GM23338 (cell line): Measurements from ENCODE around the gene ABHD17A. TPM values are rescaled to one million over a fixed set of nuclear protein-coding genes. Genes with fewer than 3 reads are reported as not detected.

Experiments used
- ATAC-seq: fragments of 200-7000 bp; cut with Tn5 transposase; 3 replicates; pipeline ENCODE4 v1.9.1; 2020
- DNase-seq: peaks from one replicate; pipeline ENCODE4 v3.0.0-alpha.2; 2015; ENCODE audit warnings: low spot score
- H2AFZ ChIP-seq: fragments of 200-600 bp; sonication (generic); 2 replicates; pipeline ENCODE4 v1.8.0; 2016; ENCODE audit warnings: antibody characterized with exemption, mild to moderate bottlenecking, moderate library complexity
- H3F3A ChIP-seq: fragments of 200-600 bp; sonication (generic); replicated peaks from 2 replicates; pipeline ENCODE4 v1.8.0; 2017; ENCODE audit warnings: antibody characterized with exemption, mixed run types, low read depth
- H3K27ac ChIP-seq: fragments of 200-600 bp; sonication (generic); 2 replicates; pipeline ENCODE4 v1.6.1; 2016; ENCODE audit warnings: low read depth
- H3K27me3 ChIP-seq: fragments of 200-600 bp; sonication (generic); 2 replicates; pipeline ENCODE4 v1.8.0; 2016; ENCODE audit warnings: mild to moderate bottlenecking, mixed run types, moderate library complexity; ENCODE audit not compliant: insufficient read depth
- H3K36me3 ChIP-seq: fragments of 200-600 bp; sonication (generic); 2 replicates; pipeline ENCODE4 v1.8.0; 2016; ENCODE audit warnings: mild to moderate bottlenecking; ENCODE audit not compliant: insufficient read depth
- H3K4me1 ChIP-seq: fragments of 200-600 bp; sonication (generic); 2 replicates; pipeline ENCODE4 v1.8.0; 2016; ENCODE audit warnings: mild to moderate bottlenecking, moderate library complexity; ENCODE audit not compliant: insufficient read depth
- H3K4me2 ChIP-seq: fragments of 200-600 bp; sonication (generic); 2 replicates; pipeline ENCODE4 v1.7.1; 2017; ENCODE audit warnings: mixed run types
- H3K4me3 ChIP-seq: fragments of 200-600 bp; sonication (generic); 2 replicates; pipeline ENCODE4 v1.6.1; 2016; ENCODE audit warnings: mixed run types
- H3K79me2 ChIP-seq: fragments of 200-600 bp; sonication (generic); replicated peaks from 2 replicates; pipeline ENCODE4 v1.8.0; 2017; ENCODE audit warnings: mild to moderate bottlenecking; ENCODE audit not compliant: insufficient read depth
- H3K9me2 ChIP-seq: fragments of 200-600 bp; sonication (generic); 2 replicates; pipeline ENCODE4 v1.8.0; 2017; ENCODE audit not compliant: insufficient read depth
- H4K20me1 ChIP-seq: fragments of 200-600 bp; sonication (generic); replicated peaks from 2 replicates; pipeline ENCODE4 v1.8.0; 2017; ENCODE audit warnings: mild to moderate bottlenecking; ENCODE audit not compliant: insufficient read depth
- H3K27ac Mint-ChIP-seq: 2 replicates; pipeline ENCODE4 v1.8.0; 2020; ENCODE audit warnings: inconsistent platforms, mild to moderate bottlenecking, moderate library complexity, mixed read lengths
- H3K27me3 Mint-ChIP-seq: 3 replicates; pipeline ENCODE4 v1.8.0; 2022; ENCODE audit warnings: low read depth, mild to moderate bottlenecking, moderate library complexity, mixed read lengths, inconsistent platforms; ENCODE audit not compliant: insufficient read depth, poor library complexity
- H3K36me3 Mint-ChIP-seq: 3 replicates; pipeline ENCODE4 v1.8.0; 2021; ENCODE audit warnings: low read depth, mild to moderate bottlenecking, inconsistent platforms, moderate library complexity, mixed read lengths
- H3K4me1 Mint-ChIP-seq: 3 replicates; pipeline ENCODE4 v1.8.0; 2020; ENCODE audit warnings: mild to moderate bottlenecking, inconsistent platforms, mixed read lengths
- H3K4me3 Mint-ChIP-seq: 3 replicates; pipeline ENCODE4 v1.8.0; 2021; ENCODE audit warnings: moderate library complexity, mild to moderate bottlenecking, inconsistent platforms, mixed read lengths
- H3K9me3 Mint-ChIP-seq: 3 replicates; pipeline ENCODE4 v1.8.0; 2020; ENCODE audit warnings: moderate library complexity, mild to moderate bottlenecking, inconsistent platforms, mixed read lengths
- CREB1 ChIP-seq: fragments of 250-450 bp; sonication (Bioruptor Pico); IDR thresholded peaks from 2 replicates; pipeline ENCODE4 v1.5.0; 2020; ENCODE audit warnings: low read depth, mild to moderate bottlenecking, moderate library complexity
- CTCF ChIP-seq, 2 experiments: fragments of 200-600 bp in 1 of 2; sonication (generic) in 1 of 2; conservative IDR thresholded peaks; 2 replicates each; pipeline versions ENCODE4 v1.5.1 to v1.6.1; 2016 to 2017; ENCODE audit warnings: antibody characterized with exemption in 2 of 2, low read depth in 2 of 2, mild to moderate bottlenecking in 2 of 2, moderate library complexity in 1 of 2
- JUNB ChIP-seq: IDR thresholded peaks from one replicate; pipeline ENCODE4 v1.6.1; 2016; ENCODE audit warnings: antibody characterized with exemption; ENCODE audit not compliant: unreplicated experiment
- NANOG ChIP-seq: IDR thresholded peaks from 2 replicates; pipeline ENCODE4 v1.6.1; 2016; ENCODE audit warnings: antibody characterized with exemption, borderline replicate concordance
- STAT1 ChIP-seq: IDR thresholded peaks from one replicate; pipeline ENCODE4 v1.6.1; 2016; ENCODE audit warnings: antibody characterized with exemption; ENCODE audit not compliant: unreplicated experiment
- polyA plus RNA-seq: library from polyadenylated mRNA; unstranded; fragments of >200 nt; fragmentation: Nextera tagmentation; extraction: Ambion mirVana; gene quantifications from 2 replicates; pipeline ENCODE4 v1.2.1, GENCODE V29; 2016
- total RNA-seq: library from RNA; depleted of rRNA; stranded (reverse); fragments of >200 nt; shearing (Covaris generic); gene quantifications from 2 replicates; pipeline ENCODE4 v1.2.3, GENCODE V29; 2014
- TF ChIP-seq, protein P1 (sequence below): IDR thresholded peaks from one replicate; pipeline ENCODE4 v1.6.1; 2018; ENCODE audit warnings: antibody characterized with exemption; ENCODE audit not compliant: unreplicated experiment
- TF ChIP-seq, protein P2 (sequence below): IDR thresholded peaks from 2 replicates; pipeline ENCODE4 v1.6.1; 2016; ENCODE audit warnings: antibody characterized with exemption

The ABHD17A gene
- total and polyA plus RNA-seq, 2 experiments from 2014 or later = 34.2 to 99.9 TPM

DNA sequence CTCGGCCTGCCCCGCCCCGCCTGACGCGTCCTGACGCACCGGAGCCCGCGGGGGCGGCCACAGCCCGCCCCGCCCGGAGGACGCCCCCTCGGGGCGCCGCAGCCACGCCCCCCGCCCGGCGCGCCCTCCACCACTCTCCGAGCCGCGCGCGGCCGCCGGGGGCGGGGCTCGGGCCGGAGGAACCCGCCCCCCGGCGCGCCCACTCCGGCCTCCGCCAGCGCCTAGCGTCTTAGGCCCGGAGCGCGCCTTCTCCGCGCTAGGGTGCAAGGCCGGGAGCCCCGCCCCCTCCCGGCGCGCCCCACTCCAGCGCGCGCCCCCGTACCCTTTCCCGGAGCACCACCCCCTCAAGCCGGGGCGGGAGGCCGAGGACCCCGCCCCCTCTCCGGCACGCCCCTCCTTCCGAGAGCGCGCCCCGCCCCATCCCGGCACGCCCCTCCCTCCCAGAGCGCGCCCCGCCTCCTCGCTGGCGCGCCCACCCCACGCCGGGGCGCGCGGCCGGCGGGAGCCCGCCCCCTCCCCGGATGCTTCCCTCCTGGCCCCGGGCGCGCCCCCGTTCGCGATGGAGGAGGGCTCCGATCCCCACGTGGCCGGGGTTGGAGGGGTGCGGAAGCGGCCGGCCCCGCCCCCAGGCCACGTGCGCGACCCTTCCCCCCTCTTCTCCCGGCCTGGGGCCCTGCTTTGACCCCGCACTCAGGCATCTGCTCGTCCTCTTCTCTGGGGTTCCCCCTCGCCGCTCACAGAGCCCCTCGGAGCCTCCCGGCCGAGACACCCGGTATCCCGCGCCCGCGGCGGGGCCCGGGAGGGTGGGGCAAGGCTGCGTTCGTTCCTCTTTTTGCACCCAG, 21.4 kb downstream of the ABHD17A start (continued):
- no peak for TF ChIP-seq JUNB

DNA sequence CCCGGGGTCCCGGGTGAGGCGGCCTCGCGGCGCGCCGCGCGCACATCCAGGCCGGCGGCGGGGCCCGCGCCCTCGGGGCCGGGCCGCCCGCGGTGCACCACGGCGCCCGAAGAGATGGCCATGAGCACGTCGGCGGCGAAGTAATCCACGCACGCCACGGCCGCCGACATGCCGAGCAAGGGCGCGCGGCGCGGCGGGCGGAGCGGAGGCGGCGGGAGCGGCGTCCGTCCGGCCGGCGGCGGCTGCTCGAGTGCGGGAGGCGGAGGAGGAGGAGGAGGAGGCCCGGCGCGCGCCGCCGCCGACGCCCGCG, 22.0 kb downstream of the ABHD17A start, which contains the start of gene KLF16:
TSS of gene KLF16 (minus strand) at position 252 of the 310 bp plus-strand sequence. CDS start at position 170, 82 bp downstream.
- H3K27me3 Mint-ChIP-seq = peaks cover 24% of the 10 kb centered on the region
- H3K4me3 ChIP-seq = peak within 1 kb of the TSS; percentile 94
- no peaks in the 10 kb centered on the region for H3K9me3 Mint-ChIP-seq
- no peaks in the 10 kb centered on the region; the same call in 2 of the 3 replicates for H3K36me3 Mint-ChIP-seq
- no peaks in the 10 kb centered on the region for H3K36me3 ChIP-seq
- peak within 1 kb of the TSS; percentile 90 for H3K4me3 Mint-ChIP-seq
- peak within 1 kb of the TSS; percentile 69; the same call in 1 of the 2 replicates for H2AFZ ChIP-seq
- peaks cover 16% of the 10 kb centered on the region; the same call in 1 of the 2 replicates for H4K20me1 ChIP-seq
- H3K4me1 Mint-ChIP-seq = peaks cover 28% of the 10 kb centered on the region; the same call in 2 of the 3 replicates
- H3K9me2 ChIP-seq = no peaks in the 10 kb centered on the region
- H3K4me2 ChIP-seq = peak within 1 kb of the TSS; percentile 98
- peaks cover 16% of the 10 kb centered on the region for H3K27me3 ChIP-seq
- H3K79me2 ChIP-seq = peaks cover 43% of the 10 kb centered on the region
- DNase-seq (no peak), ATAC-seq (no peak)
- H3K4me1 ChIP-seq = peaks cover 40% of the 10 kb centered on the region
- H3F3A ChIP-seq = 0 out of 2 replicates have a peak, but pooled peaks cover 4% of the 10 kb centered on the region
- H3K27ac Mint-ChIP-seq = peak within 1 kb of the TSS; percentile 94; the same call in 1 of the 2 replicates
- peak within 1 kb of the TSS; percentile 98 for H3K27ac ChIP-seq
- TF ChIP-seq JUNB = no peak

- Histone ChIP-seq H3F3A (0 out of 2 replicates have a peak, but pooled peaks cover 4% of the 10 kb centered on the region), H3K27me3 (peaks cover 16% of the 10 kb centered on the region), H3K79me2 (peaks cover 49% of the 10 kb centered on the region), H3K27ac (no peak overlapping the region), H2AFZ (no peak overlapping the region), H3K9me2 (no peaks in the 10 kb centered on the region), H3K36me3 (no peaks in the 10 kb centered on the region), H3K4me3 (peak overlapping the region; percentile 94), H4K20me1 (peaks cover 21% of the 10 kb centered on the region; the same call in 1 of the 2 replicates), H3K4me2 (peak overlapping the region; percentile 98), H3K4me1 (peaks cover 46% of the 10 kb centered on the region)
- Mint-ChIP-seq H3K27ac (0 out of 2 replicates have a peak overlapping the region, but pooled peaks have one; percentile 74), H3K36me3 (no peaks in the 10 kb centered on the region; the same call in 2 of the 3 replicates), H3K4me3 (peak overlapping the region; percentile 90), H3K27me3 (peaks cover 26% of the 10 kb centered on the region), H3K4me1 (peaks cover 33% of the 10 kb centered on the region; the same call in 2 of the 3 replicates), H3K9me3 (no peaks in the 10 kb centered on the region)
- DNase-seq = peak; percentile 72
- ATAC-seq = no peak
- TF ChIP-seq NANOG (no peak), JUNB (no peak), CTCF (conservative IDR thresholded peaks at IDR 0.05; ENCODE audit: low read depth in 2 of 2) (no peak), STAT1 (no peak), CREB1 (CRISPR knock-in tag) (no peak)
- TF ChIP-seq, protein P1, sequence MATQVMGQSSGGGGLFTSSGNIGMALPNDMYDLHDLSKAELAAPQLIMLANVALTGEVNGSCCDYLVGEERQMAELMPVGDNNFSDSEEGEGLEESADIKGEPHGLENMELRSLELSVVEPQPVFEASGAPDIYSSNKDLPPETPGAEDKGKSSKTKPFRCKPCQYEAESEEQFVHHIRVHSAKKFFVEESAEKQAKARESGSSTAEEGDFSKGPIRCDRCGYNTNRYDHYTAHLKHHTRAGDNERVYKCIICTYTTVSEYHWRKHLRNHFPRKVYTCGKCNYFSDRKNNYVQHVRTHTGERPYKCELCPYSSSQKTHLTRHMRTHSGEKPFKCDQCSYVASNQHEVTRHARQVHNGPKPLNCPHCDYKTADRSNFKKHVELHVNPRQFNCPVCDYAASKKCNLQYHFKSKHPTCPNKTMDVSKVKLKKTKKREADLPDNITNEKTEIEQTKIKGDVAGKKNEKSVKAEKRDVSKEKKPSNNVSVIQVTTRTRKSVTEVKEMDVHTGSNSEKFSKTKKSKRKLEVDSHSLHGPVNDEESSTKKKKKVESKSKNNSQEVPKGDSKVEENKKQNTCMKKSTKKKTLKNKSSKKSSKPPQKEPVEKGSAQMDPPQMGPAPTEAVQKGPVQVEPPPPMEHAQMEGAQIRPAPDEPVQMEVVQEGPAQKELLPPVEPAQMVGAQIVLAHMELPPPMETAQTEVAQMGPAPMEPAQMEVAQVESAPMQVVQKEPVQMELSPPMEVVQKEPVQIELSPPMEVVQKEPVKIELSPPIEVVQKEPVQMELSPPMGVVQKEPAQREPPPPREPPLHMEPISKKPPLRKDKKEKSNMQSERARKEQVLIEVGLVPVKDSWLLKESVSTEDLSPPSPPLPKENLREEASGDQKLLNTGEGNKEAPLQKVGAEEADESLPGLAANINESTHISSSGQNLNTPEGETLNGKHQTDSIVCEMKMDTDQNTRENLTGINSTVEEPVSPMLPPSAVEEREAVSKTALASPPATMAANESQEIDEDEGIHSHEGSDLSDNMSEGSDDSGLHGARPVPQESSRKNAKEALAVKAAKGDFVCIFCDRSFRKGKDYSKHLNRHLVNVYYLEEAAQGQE = no peak
- TF ChIP-seq, protein P2, sequence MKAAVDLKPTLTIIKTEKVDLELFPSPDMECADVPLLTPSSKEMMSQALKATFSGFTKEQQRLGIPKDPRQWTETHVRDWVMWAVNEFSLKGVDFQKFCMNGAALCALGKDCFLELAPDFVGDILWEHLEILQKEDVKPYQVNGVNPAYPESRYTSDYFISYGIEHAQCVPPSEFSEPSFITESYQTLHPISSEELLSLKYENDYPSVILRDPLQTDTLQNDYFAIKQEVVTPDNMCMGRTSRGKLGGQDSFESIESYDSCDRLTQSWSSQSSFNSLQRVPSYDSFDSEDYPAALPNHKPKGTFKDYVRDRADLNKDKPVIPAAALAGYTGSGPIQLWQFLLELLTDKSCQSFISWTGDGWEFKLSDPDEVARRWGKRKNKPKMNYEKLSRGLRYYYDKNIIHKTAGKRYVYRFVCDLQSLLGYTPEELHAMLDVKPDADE = no peak
Observed at GRCh38 chr19:1862424-1863327, 22.6 kb downstream of the ABHD17A start.
